PC-9 (cell line): Measurements from ENCODE around the gene SLC12A2.

Experiments
- CTCF ChIP-seq: fragments of 200-600 bp; sonication (generic); conservative IDR thresholded peaks from 2 replicates; pipeline ENCODE4 v1.6.1; 2017; ENCODE audit warnings: mixed run types, antibody characterized with exemption, mild to moderate bottlenecking, moderate library complexity
- EZH2 ChIP-seq: fragments of 200-600 bp; sonication (generic); IDR thresholded peaks from 2 replicates; pipeline ENCODE4 v1.8.0; 2017; ENCODE audit warnings: antibody characterized with exemption, low read depth

GRCh38 chr5:128155776-128156175 is 72.2 kb downstream of the SLC12A2 start:
- TF ChIP-seq CTCF = no peak
- no peak for TF ChIP-seq EZH2
